NOMO-1 treated with dmso at 0.1 percent for 144 hours (cell line): ENCODE measurements around the gene UBA52.
"Not testable (repeated sequence)": the region's sequence is repeated elsewhere in the genome, so short reads cannot be mapped to it uniquely, and the experiment has no call there.

Source experiments
- DNase-seq: peaks from one replicate; lab custom pipeline; 2025; ENCODE audit not compliant: unreplicated experiment; lab: John Stamatoyannopoulos, UW

The UBA52 gene

DNA sequence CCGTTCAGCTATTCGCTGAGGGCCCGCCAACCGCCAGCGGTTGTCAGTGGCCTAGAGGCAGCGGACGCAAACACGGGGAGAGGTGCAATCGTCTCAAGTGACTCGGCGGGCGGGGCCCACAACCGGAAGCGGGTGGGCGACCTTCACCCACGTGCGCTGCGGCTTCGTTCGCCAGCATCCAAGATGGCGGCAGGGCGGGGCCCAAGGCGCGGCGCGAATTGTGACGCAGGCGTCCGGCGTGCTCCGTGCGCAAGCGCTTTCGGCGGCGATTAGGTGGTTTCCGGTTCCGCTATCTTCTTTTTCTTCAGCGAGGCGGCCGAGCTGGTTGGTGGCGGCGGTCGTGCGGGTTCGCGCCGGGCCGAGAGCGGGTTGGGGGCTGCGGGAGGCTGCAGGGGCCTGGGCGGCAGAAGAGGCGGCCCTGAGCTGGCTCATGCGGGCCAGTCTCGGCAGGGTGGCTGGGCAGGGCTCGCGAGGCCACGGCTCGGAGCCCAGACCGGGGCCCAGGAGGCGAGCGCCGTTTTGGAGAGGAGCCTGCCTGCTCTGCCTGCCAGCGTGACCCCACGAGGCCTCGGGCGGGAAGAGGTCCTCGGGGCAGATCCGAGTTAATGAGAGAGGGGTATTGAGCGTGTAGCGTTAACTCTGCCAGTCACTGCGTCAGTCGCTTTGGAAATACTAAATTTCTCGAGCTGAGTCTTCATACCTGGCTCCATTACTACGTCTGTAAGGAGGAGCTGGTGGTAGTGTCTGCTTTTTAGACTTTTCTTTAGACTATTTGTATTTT, at the start of gene UBA52:
Gene UBA52, plus strand, starts transcription at position 294 of the 781 bp plus-strand sequence. CDS start 1,444 bp downstream, outside the sequence.
- DNase-seq = peak; percentile 94

DNA sequence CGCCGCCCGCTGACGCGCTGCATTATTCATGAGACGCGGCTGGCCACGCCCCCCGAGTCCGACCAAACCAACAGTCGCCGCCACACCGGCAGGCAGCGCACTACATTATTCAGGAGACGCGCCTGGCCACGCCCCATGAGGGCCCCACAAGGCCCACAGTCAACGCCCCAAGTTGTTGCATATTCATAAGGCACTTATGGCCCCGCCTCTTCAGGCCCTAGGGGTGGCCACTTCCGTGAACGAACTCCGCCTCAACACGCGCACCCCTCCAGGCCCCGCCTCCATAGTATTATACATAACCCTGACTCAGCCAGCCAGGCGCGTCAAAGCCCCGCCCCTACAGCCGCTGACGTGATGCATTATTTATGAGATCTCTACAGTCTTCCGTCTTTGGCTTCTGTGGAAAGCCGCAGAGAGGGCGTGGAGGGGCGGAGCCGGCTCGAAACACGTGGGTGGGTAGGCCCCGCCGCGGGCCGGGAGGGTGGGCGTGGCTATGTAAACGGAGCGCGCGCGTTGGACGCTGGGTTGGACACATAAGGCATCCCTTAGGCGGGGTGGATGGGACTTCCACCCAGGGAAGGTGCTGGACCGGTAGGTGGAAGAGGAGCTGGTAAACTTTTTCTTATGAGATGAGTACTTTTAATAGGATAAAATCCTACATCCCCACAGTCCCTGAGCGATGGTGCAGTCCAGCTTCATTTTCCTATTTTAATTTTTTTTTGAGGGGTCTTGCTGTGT, 49.4 kb upstream of the UBA52 start:
- DNase-seq = peak; percentile 100

DNA sequence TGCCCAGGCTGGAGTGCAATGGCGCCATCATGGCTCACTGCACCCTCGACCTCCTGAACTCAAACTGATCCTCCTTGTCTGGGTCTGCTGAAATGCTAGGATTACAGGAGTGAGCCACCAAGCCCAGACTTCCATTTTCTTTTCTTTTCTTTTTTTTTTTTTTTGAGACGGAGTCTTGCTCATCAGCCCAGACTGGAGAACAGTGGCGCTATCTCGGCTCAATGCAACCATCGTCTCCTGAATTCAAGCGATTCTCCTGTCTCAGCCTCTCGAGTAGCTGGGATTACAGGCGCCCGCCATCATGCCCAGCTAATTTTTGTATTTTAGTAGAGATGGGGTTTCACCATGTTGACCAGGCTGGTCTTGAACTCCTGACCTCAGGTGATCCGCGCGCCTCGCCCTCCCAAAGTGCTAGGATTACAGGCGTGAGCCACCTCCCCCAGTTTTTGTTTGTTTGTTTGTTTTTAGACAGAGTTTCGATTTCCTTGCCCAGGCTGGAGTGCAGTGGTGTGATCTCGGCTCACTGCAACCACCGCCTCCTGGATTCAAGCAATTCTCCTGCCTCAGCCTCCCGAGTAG, 48.7 kb upstream of the UBA52 start:
- not testable (repeated sequence) for DNase-seq

DNA sequence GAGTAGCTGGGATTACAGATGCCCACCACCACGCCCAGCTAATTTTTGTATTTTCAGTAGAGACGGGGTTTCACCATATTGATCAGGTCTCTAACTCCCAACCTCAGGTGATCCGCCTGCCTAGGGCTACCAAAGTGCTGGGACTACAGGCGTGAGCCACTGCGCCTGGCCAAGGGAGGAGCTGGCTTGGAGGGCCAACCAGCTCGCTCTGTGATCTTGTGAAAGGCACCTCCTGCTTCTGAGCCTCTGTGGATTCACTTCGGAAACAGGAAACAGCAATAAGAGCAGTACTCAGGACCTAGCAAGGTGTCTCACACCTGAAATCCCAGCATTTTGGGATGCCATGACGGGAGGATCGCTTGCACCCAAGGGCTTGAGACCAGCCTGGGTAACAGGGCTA, 47.8 kb upstream of the UBA52 start:
- no peak for DNase-seq

DNA sequence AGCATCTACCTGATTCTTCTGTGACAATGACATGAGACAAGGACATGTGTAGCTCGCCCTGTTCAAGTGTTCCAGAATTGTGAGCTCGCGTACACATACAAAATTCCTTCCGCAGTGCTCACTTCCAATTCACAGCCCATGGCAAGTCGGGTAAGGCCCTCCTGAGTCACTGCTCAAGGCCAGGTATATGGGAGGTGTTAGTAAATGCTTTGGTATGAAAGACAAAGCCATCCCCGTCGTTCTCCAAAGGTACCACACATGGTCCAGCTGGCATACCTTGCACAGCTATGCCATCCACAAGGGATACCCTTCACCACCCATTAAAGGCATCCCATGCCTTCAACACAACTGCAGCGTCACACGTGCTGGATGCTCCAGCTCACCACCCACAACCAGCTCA, 45.3 kb upstream of the UBA52 start:
- DNase-seq = no peak

DNA sequence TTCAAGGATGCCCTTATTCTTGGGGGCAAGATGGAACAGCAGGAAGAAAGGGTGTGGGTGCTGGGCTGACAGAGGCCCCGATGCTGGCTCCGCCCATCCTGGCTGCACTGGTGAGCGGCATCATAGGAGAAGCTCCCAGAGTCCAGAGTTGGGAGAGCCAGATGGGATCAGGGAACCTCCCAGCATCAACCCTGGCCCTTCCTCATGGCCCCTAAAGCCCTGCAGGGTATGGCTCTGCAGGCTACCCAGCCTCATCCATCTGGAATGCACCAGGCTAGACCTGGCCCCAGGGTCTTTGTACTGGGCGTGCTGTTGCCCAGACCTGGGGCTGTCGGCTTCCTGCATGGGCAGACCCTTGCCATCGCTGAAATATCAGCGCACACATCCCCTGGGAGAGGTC, 41.9 kb upstream of the UBA52 start:
- no peak for DNase-seq

DNA sequence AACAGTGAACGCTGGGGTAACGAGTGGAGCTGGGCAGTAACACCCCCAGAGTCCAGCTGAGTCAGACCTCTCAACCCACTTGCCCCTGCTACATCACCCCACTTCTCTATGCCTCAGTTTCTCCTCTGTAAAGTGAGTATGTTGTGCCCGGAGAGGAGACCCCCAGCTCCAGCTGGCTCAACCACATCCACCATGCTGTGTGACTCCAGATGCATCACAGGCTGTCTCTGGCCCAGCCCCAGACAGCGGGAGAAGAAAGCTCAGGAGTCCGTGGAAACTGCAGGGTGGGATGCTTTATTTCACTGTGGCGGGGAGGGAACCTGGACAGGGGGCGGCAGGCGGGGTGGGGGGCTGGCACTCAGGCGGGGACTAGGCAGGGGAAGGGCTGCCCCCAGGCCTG, 40.2 kb upstream of the UBA52 start:
- no peak for DNase-seq

DNA sequence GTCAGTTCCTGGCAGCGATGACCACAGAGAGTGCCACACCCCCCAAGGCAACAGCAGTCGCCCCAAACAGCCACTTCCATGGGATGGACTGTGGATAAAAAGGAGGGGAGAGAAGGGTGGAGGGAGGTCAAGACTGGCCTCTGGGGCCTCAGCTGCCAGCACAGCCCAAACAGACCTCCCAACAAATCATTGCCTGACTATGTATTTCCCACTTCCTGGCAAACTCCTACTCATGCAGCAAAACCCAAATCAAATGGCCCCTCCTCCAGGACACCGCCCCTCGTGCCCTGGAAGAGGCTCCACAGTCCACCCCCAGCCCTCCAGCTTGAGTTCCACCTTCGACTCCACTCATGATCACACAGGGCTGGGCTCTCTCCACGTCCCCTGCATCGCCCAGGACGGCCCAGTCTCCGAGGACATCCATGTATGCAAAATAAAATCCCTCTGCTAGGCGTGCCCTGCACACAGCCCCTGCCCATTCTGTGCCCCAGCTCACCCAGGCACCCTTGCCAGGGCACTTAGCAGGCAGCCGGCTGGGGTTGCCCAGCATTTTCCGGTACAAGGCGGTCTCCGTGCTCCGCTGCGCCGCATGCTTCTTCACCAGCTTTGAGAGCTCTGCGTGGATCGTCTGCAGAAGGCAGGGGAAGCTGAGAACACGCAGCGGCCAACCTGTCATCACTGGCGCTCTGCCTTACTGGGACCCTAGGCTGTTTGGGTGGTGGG, 39.3 kb upstream of the UBA52 start:
- DNase-seq = no peak

DNA sequence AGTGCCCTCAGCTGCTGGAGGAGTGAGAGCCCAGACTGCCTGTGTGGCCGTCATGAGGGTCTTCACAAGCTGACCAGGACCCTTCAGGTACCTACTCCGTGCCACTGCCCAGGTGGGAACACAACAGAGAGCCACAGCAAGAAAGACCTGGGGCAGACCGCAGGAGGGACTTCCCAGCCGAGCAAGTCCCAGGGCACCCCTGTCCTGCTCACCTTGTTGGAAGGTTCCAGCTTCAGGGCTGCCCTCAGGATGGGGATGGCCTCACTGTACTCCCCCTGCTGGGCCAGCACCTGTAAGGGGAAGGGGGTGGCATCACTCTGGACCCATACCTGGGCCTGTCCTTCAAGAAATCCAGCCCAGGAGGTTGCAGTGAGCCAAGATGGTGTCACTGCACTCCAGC, 38.6 kb upstream of the UBA52 start:
- DNase-seq = no peak

DNA sequence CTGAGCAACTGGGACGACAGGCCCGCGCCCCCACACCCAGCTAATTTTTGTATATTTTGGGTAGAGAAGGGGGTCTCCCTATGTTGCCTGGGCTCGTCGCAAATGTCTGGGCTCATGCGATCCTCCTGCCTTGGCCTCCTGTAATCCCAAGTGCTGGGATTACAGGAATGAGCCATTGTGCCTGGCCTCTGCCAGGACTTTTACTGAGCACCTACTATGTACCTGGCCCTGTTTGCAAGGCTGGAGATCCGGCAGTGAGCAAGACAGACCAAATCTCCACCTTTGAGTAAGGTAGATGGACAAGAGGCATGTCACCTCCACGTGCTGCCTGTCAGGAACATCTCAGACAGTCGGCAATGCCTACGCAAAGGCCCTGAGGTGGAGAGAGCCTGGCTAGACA, 35.2 kb upstream of the UBA52 start:
- no peak for DNase-seq

DNA sequence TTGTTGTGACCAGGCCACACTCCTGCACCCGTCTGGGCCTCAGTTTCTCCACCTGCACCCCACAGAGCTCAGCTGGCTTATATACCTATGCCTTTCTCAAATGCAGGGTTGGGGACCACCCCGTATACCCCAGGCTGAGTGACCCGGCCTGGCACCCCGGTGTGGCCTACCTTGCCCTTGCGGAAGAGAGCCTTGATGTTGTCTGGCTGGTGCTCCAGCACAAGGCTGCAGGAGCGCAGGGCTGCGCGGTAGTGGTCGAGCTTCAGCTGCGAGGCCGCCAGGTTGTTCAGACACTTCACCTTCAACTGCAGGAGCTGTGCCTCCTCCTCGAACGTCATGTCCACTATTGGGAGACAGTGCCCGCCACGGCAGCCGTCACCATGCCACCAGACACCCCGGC, 34.2 kb upstream of the UBA52 start:
- no peak for DNase-seq

DNA sequence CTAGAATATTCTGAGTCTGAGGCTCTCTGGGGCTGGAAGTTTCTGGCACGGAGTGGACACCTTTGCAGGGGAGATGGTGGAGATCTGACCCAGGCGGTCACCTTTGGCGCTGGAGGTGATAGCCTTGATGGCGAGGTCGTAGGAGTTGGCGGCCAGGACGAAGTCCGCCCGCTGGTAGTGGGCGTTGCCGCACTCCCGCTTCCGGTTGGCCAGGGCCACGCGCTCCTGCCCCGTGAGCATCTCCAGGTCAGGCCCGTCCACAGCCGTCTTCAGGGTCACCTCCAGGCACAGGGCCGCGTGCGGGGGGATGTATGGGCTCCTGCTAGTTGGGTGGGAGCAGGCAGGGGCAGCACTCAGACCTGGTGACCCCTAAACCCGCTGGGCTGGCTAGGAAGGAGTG, 33.5 kb upstream of the UBA52 start:
- no peak for DNase-seq

DNA sequence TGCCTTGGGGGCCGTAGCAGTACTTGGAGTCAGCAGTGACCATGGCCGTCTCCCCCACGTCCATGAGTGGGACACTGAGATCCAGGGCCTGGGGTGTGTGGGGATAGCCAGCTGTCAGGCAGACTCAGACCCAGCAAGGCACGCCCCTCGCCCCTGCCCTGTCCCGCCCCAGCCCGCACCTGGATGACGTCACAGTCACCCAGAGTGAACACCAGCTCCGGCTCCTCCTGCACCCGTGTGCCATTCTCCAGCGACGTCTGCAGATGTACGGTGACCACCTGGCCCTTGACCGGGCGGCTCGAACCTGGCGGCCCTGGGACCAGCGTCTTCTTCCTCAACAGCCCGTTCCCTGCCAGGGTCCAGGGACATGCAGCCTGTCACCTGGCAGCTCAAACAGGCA, 32.3 kb upstream of the UBA52 start:
- DNase-seq = no peak

DNA sequence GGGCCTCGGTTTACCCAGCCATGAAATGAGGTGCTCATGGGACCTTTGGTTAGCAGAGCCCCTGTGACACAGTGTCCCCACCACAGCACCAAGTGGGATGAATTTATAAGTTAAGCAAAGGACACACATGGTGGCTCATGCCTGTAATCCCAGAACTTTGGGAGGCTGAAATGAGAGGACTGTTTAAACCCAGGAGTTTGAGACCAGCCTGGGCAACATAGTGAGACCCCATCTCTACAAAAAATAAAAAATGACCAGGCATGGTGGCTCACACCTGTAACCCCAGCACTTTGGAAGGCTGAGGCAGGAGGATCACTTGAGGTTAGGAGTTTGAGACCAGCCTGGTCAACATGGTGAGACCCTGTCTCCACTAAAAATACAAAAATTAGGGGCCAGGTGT, 31.5 kb upstream of the UBA52 start:
- not testable (repeated sequence) for DNase-seq

DNA sequence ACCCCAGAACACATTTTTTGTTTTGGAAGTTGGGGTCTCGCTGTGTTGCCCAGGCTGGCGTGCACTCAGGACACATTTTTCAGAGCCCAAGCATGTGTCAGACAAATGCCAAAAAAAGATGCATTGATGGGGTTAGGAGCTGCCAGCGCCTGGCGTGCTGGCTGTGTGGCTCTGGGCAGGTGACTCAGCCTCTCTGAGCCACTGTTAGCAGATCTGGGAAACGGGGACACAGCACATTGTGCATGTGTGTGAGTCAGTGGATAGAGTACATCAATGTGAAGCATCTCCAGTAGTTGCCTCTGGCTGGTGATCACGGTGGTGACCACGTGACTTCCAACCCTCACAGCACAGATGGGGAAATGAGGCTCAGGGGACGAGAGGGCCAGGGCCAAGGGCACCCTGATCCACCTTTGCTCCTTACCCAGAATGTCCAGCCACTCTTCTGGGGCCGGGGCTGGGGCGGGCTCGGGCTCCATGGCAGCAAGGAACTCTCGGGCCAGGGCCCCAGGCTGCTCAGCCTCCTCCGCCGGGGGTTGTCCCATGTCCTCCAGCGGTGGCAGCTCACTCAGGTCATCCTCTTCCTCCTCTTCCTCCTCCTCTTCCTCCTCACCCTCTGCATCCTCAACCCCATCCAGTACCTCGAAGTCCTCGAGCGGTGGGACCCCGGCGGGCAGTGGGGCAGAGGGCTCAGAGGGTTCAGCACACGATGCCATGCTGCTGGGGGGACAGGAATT, 30.2 kb upstream of the UBA52 start:
- DNase-seq = no peak

DNA sequence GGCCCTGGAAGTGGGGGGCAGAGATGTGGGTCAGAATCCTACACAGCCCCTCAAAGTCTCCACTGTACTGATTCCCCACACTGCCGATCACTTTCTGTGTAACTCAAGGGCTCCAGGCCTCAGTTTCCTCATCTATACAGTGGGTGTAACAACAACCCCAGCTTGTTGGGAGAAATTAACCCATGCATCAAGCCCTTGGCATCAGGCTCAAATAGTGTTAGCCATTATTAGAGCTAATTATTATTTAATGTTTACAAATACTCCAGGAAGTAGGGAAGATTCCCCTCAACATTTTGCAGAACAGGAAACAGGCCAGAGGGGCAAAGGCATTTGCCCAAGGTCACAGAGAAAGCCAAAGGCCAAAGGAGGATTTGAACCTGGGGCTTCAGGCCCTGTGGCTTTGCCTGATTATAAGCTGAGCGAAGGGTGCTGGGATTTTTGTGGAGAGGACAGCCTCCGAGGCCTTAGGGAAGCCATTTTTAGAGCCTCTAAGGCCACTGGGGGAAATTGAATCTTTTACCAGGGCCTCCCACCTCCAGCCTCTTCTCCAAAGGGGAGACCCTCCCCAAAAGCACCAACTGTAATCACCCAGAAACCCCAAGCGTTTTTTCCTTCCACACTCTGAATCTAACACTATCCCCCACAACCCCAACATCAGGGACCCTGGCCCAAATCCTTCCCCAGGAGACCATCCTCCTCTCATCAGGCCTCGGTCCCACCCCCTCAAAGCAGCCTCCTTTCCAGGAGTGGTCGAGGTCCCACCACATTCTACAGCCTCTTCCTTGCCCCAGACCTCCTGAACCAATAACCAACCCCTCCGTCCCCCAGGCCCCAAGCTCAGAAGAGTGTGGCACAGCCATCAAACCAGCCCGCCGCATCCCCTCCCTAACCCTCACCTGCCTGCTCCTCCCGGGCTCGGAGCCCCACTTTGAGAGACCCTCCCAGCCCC, 29.4 kb upstream of the UBA52 start:
- no peak for DNase-seq

DNA sequence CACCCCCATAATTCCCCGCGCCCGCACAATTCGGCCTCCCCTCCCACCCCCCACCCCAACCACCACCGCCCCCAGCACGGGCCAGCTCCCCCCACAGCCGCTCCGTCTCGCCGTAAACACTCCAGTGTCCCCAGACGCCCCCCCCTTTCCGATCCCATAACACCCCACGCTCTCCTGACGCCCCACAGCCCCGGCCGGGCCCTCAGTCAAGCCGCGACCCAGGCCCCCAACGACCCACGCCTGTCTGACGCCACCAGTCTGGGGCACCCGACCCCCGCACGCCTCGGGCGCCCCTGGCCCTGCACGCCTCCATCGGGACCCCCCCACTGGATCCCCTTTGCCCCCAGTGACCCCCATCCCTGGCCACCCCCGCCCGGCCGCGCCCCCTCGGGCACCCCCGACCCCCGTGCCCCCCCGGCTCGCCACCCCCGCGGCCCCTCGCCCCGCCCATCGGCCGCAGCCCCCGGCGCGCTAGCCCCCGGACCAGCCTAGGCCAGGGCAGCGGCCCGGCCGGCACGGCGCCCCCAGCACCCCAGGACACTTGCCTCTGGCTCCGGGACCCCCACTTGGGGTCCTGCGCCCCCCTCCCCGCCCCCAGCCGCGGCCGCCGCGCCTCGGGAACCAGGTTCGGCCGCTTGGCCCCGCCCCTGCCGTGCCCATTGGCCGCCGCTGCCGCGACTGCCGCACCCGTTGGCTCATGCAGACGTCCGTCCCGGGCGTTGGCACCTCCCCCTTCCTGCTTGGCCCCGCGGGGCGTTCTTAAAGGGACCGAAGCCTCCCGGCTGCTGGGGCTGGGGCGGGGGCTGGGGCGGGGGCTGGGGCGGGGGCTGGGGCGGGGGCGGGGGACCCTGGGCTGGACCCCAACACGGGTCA, 28.5 kb upstream of the UBA52 start, which contains the start of gene FKBP8:
Gene FKBP8, minus strand, starts transcription at position 633 of the 873 bp plus-strand sequence. CDS start 1,603 bp downstream, outside the sequence.
- peak; percentile 75 for DNase-seq

DNA sequence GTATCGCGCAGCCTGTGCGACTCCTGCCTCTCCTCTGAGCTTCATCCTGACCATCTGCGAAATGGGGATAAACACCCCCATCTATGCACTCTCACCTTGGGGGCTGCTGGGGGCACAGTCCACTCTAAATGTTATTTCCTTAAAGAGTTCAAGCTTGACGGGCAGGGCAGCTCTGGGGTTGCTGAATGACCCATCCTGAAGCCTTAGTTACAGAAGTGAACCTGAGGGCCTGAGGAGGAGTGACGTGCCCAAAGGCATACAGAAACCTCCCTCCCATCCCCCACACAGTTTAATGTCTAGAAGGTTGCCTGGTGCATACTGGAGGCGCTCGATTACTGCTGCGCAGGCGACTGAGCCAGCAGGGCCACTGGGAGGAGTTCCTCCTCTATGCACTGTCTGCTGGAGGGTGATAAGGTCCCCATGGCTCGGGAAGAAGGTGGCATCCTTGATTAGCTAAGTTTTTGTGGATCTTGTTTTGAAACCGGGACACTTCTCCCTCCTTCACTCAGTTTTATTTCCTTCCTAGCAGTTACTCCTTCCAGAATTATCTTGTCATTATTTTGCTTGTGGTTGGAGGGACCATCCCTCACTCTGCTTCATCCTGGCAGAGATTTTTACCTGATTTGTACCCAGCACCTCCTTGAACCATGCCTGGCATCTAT, 27.7 kb upstream of the UBA52 start:
- DNase-seq = peak; percentile 82
